ENCODE results near the gene AUP1. TPM values are rescaled to one million over a fixed set of nuclear protein-coding genes. Genes with fewer than 3 reads are reported as not detected.
A peak's percentile ranks its signal among the peaks of the same experiment; 100 is the strongest.

Gene AUP1
- total RNA-seq, 8 experiments from 2014 or later: 43.1 to 121 (median 74.7) TPM

DNA sequence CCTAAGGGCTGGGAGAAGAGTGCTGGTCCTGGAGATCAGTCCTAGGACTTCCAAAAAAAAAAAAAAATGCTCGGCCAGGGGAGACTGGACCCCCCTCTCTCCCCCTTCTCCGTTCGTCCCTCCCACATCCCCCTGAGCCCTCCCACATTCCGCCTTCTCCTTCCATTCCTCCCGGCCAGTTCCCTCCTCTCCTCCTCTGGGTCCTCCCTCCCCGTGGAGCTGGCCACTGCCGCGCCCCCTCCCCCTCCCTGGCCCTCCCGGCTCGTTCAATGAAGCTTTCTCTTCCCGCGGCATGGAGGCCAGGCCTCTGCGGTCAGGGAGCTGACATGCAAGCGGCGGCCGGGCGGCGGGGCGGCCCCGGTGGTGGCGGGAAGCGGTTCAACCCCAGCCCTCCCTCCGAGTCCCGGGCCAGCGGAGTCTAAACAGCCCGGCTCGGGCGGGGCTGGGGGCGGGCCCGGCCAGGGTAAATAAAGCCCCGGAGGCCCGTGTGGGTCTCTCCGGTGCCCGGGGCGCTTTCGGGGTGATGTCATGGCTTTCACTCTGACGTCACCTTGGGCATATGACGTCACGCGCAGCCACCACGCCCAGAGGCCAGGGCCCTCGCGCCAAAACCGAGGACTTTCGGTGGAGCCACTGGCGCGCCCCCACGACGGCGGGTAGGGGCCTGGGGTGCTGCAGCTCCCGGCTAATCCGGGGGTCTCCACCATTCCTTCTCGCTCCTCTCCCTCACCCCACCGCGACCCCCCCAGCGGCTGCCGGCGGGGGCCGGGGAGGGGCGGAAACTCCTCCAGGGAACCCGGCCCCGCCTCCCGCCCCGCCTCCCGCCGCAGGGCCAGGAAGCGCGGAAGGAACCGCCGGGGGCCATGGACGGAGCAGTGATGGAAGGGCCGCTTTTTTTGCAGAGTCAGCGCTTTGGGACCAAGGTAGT, 24.6 kb upstream of the AUP1 start, which contains the start of the genes DOK1 and LOXL3:
Gene DOK1, plus strand, starts transcription at position 829 of the 928 bp plus-strand sequence. Its CDS starts 35 bp downstream, at position 864.
Gene LOXL3, minus strand, starts transcription at position 51 of the 928 bp plus-strand sequence. CDS start 1,308 bp downstream, outside the sequence.
- Histone ChIP-seq H3K4me3 (peak within 1 kb of the TSS; percentile 61 to 99 (median 85)), H3K4me1 (replicated peaks in 1 of 2) (peaks cover 10 to 19% of the 10 kb centered on the region in 2 donors), H3K27ac (peak within 1 kb of the TSS; percentile 81 to 84)
- ATAC-seq (replicated peaks in 6 of 8): peak; percentile 68 to 83 (median 78)
- in situ Hi-C loops (cut with MboI; ENCODE audit: low pct_unique_long_range_greater_than_20kb in 2 of 9, low sequenced_read_pairs in 9 of 9, unreplicated experiment in 9 of 9): no loop called here
- 0% methylated on average over 1 of the region's 73 CpGs; no CpG with 5 or more reads in 9 of the 10 experiments for WGBS, 10 experiments

DNA sequence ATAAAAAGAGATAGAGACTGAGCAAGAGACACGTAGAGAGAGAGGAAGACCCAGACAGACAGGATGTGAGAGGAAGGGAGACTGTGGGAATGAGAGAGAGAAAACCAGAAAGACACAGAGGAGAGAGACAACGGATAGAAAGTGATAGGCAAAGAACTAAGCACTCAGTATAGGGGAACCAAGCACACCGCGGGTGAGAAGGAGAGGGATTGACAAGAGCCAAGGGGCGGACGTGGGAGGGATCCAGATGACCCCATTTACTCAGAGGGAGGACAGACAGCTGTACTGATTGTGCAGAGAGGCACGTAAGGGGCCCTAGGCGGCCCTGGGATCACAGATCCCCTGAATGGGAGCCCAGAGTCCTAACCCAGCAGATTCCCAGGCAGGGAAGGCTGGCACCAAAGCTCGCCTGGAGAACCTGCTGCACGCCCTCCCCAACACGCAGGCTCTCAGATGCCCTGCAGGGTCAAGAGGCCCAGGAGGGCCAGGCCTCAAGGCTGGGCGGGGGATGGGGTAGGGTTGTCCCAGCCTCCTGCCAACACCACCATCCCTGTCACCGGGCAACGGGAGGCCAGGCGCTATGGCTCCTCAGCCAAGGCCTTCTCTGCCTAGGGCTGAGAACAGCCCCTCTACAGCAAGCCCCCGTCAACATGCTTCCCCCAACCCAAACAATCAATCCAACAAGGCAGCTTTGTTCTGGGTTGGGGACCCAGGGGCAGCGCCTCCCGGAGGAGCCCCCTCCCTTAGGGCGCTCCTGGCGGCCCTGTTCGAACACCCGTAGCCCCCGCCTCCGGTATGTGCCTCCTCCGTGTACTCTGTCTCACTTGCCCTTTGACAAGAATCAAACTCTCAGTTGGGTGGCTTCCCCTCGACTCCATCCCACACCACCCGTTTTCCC, 23.7 kb upstream of the AUP1 start:
- peak overlapping the region; percentile 61 to 99 (median 85) for H3K4me3 ChIP-seq
- in situ Hi-C loops (cut with MboI; ENCODE audit: low pct_unique_long_range_greater_than_20kb in 2 of 9, low sequenced_read_pairs in 9 of 9, unreplicated experiment in 9 of 9): no loop called here
- 0 to 68% (median 8%) methylated on average over 1 to 6 of the region's 27 CpGs for WGBS, 10 experiments
- peaks cover 10 to 20% of the 10 kb centered on the region in 2 donors for H3K4me1 ChIP-seq (replicated peaks in 1 of 2)
- H3K27ac ChIP-seq: peak overlapping the region; percentile 81 to 84
- ATAC-seq (replicated peaks in 6 of 8): peak in 5 of 8 experiments; percentile 39 to 53 (median 46)

DNA sequence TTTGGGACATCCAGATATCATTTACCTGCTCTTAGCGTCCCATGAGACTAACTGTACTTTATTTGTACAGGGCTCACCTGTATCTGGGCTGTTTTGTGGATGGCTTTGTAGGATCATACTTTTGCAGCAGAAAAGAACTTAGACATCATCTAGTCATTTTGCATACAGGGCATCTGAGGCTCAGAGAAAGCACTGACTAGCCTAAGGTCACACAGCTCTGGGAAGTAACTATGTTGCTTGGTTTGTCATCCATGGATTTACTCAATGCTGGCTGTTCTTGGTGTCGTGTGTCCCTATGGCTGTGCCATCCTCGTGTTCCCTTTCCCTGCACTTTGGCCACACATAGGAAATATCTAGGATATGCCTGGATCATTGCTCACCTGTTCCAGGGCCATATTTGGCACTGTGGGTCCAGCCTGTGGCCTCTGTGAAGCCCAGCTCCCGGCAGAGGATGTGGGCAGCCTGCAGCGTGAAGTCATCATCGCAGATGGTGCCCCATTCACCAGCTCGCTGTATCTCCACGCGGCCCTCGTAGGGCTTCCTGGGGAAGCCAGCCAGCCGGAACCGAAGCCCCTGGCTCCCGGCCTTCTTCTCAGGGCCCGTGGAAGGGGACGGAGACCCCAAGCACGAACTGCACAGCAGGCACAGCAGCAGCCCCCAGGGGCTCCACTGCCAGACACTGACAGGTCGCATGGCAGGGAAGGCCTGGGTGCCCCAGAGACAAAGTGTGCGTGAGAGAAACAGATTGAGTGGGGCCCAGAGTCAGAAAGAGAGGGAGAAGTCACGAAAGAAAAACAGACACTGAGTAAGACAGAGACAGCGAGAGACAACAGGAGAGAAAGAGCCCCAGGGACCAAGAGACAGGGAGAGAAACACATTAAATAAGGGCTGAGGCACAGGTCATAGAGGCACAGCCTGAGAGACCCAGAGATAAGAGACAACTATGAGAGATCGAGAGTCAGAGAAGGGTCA, 22.7 kb upstream of the AUP1 start:
- Histone ChIP-seq H3K4me1 (replicated peaks in 1 of 2) (peaks cover 12 to 20% of the 10 kb centered on the region in 2 donors), H3K27ac (no peak overlapping the region), H3K4me3 (peak overlapping the region; percentile 61 to 99 (median 85))
- in situ Hi-C loops (cut with MboI; ENCODE audit: low pct_unique_long_range_greater_than_20kb in 2 of 9, low sequenced_read_pairs in 9 of 9, unreplicated experiment in 9 of 9): no loop called here
- ATAC-seq (replicated peaks in 6 of 8): no peak
- 40 to 92% (median 69%) methylated on average over 1 to 11 of the region's 21 CpGs for WGBS, 10 experiments

DNA sequence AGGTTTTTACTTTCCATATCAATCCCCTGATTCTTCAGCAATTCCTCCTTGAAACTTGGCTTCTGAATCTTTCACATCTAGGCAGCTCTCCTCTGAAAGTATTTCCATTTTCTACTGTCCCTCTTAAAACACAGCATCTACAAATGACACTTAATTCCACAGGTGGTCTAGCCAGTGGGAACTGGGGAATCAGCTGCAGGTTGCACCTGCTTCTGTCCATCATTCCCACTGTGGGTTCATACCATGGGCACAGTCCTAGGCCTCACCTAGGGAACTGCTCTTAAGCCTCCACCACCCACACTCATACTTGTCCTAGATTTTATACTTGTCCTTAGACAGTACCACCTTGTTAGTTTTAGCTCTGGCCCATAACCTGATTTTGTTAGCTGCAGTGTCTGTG, 22.0 kb upstream of the AUP1 start:
- no peak for ATAC-seq (replicated peaks in 6 of 8)
- Histone ChIP-seq H3K27ac (no peak overlapping the region), H3K4me3 (no peak overlapping the region), H3K4me1 (replicated peaks in 1 of 2) (peaks cover 12 to 20% of the 10 kb centered on the region in 2 donors)
- in situ Hi-C loops (cut with MboI; ENCODE audit: low pct_unique_long_range_greater_than_20kb in 2 of 9, low sequenced_read_pairs in 9 of 9, unreplicated experiment in 9 of 9): no loop called here

DNA sequence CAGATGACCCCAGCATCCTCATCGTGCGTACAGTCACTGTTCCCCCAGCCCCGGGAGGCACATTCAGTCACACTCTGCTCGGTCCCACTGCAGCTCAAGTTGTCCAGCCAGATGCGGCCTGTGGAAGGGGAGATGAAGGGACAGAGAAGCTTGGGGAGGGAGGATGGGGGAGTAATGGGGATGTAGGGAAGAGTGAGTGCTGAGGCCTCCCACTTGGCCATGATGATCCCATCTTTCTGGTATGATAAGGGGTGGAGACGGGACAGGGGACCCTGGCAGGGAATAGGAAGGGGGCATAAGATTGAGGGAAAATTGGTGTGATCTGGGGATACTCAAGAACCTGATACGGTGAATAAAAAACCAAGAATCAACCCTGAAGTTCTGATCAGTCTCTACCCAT, 20.7 kb upstream of the AUP1 start:
- H3K4me3 ChIP-seq: no peak overlapping the region
- H3K27ac ChIP-seq: no peak overlapping the region
- no peak for ATAC-seq (replicated peaks in 6 of 8)
- H3K4me1 ChIP-seq (replicated peaks in 1 of 2): peaks cover 12 to 17% of the 10 kb centered on the region in 2 donors
- WGBS, 10 experiments: 100% methylated on average over 1 of the region's 7 CpGs; no CpG with 5 or more reads in 8 of the 10 experiments
- in situ Hi-C loops (cut with MboI; ENCODE audit: low pct_unique_long_range_greater_than_20kb in 2 of 9, low sequenced_read_pairs in 9 of 9, unreplicated experiment in 9 of 9): no loop called here

DNA sequence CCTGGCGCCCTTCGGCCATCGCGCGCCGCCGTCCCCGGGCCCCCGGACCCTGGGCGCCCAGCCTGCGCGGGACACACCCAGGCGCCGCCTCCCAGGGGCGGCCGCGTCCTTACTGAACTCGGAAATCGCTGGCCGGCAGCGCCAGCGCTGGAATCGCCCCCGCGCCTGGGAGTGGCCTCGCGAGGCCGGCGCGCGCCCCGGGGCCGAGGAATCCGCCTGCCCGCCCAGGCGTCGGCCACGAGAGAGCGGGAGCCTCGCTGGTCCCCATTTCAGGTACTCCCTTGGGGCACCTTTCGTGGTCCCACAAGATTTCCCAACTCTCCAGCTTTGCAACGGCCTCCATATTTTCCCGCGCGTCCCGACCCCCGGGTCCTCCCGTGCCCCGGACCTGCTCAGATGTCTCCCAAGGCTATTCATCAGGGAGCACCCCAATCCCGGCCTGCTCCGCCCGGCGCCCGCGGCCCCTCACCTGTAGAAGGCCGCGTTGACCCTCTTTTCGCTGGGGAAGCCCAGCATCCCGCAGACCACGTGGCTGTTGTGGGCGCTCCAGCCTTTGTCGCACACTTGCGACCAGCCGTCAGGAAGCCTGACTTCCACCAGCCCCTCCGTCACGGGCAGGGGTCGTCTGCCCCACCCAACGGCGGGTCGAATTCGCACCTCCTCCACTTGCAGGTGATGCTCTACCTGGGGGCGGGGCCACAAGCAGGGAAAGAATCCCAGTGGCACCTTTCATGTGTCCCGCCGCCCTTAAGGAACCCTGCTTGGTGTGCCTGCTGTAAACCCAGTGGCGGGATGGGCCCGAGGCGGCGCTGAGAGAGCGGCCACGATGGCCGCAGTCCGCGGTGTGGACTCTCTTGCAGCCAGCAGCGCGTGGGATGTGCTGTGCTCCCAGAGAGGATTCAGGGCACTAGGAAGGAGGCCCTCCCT, 19.7 kb upstream of the AUP1 start:
- H3K27ac ChIP-seq: no peak overlapping the region
- H3K4me1 ChIP-seq (replicated peaks in 1 of 2): peaks cover 12 to 17% of the 10 kb centered on the region in 2 donors
- in situ Hi-C loops (cut with MboI; ENCODE audit: low pct_unique_long_range_greater_than_20kb in 2 of 9, low sequenced_read_pairs in 9 of 9, unreplicated experiment in 9 of 9): no loop called here
- ATAC-seq (replicated peaks in 6 of 8): peak; percentile 4 to 93 (median 42)
- H3K4me3 ChIP-seq: peak overlapping the region; percentile 22 to 34 (median 30)
- 0 to 65% (median 12%) methylated on average over 1 to 15 of the region's 85 CpGs; no CpG with 5 or more reads in 4 of the 10 experiments for WGBS, 10 experiments

DNA sequence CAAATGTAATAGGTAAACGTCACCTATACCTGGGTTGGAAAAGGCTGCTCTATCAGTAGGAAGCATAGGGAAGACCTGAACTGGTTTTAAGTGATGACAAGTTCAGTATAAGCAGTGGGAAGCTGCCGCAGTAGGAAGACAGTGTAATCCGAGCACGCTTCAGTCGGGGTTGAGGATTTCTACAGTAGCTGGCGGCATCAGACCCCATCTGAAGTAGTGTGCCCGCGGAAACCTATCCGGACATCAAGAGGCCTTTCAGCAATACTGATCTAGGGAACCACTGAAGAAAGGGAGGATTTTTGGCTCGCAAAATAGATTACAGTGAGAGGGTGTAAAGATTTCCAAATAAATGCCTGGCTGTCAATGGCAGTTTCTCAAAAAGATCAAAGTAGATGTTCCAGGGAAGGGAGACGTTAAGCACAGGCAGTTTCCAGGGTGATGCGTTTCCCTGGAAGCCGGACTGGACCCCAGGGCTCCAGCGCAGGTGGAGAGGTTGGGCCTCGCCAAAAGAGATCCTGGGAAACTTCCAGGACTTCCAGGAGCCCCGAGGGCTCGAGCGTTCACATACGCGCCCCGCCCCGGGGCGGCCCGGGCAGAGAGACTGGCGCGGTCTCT, 18.9 kb upstream of the AUP1 start:
- Histone ChIP-seq H3K4me1 (replicated peaks in 1 of 2) (peaks cover 12 to 17% of the 10 kb centered on the region in 2 donors), H3K27ac (no peak overlapping the region), H3K4me3 (peak overlapping the region; percentile 22 to 34 (median 30))
- 3 to 100% (median 40%) methylated on average over 1 to 14 of the region's 26 CpGs for WGBS, 10 experiments
- ATAC-seq (replicated peaks in 6 of 8): peak in 1 of 8 experiments; percentile 7
- in situ Hi-C loops (cut with MboI; ENCODE audit: low pct_unique_long_range_greater_than_20kb in 2 of 9, low sequenced_read_pairs in 9 of 9, unreplicated experiment in 9 of 9): no loop called here

- peaks cover 3 to 6% of the 10 kb centered on the region in 2 donors for H3K4me1 ChIP-seq (replicated peaks in 1 of 2)
- no peak overlapping the region for H3K4me3 ChIP-seq
- 53 to 100% (median 80%) methylated on average over 1 to 3 of the region's 3 CpGs; no CpG with 5 or more reads in 1 of the 10 experiments for WGBS, 10 experiments
- no peak for ATAC-seq (replicated peaks in 6 of 8)
- H3K27ac ChIP-seq: no peak overlapping the region
- in situ Hi-C loops (cut with MboI; ENCODE audit: low pct_unique_long_range_greater_than_20kb in 2 of 9, low sequenced_read_pairs in 9 of 9, unreplicated experiment in 9 of 9): no loop called here
Measured at GRCh38 chr2:74546004-74546403, 16.5 kb upstream of the AUP1 start.

DNA sequence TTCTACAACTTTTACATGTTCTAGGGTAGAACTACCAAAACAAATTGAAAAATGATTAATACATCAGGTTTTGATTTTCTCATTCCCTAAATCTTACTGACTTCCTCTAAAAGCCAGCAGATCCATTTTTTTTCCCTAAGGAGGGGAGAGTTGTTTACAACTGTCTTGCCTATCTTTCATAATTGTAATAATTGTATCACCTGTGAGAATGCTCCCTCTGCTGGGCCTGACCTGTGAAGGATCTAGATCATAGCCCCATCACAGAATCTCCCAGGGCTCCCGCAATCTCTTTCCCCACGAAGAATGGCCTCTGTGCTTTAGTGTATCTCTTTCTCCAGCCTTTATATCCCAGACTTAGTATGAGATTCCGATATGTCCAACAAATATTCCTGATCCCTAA, 15.1 kb upstream of the AUP1 start:
- in situ Hi-C loops (cut with MboI; ENCODE audit: low pct_unique_long_range_greater_than_20kb in 2 of 9, low sequenced_read_pairs in 9 of 9, unreplicated experiment in 9 of 9): no loop called here
- no peak overlapping the region for H3K4me3 ChIP-seq
- 70 to 90% (median 79%) methylated on average over 2 to 3 of the region's 3 CpGs; no CpG with 5 or more reads in 3 of the 10 experiments for WGBS, 10 experiments
- H3K4me1 ChIP-seq (replicated peaks in 1 of 2): peaks cover 3 to 6% of the 10 kb centered on the region in 2 donors
- H3K27ac ChIP-seq: no peak overlapping the region
- no peak for ATAC-seq (replicated peaks in 6 of 8)

GRCh38 chr2:74542978-74543377, 13.5 kb upstream of the AUP1 start:
- H3K4me1 ChIP-seq (replicated peaks in 1 of 2): peaks cover 0 to 1% of the 10 kb centered on the region in 2 donors
- no peak for ATAC-seq (replicated peaks in 6 of 8)
- WGBS, 10 experiments: 20 to 100% (median 80%) methylated on average over 1 of the region's 1 CpG; no CpG with 5 or more reads in 4 of the 10 experiments
- no peak overlapping the region for H3K4me3 ChIP-seq
- in situ Hi-C loops (cut with MboI; ENCODE audit: low pct_unique_long_range_greater_than_20kb in 2 of 9, low sequenced_read_pairs in 9 of 9, unreplicated experiment in 9 of 9): no loop called here
- no peak overlapping the region for H3K27ac ChIP-seq

- 0 to 100% (median 85%) methylated on average over 1 to 4 of the region's 5 CpGs; no CpG with 5 or more reads in 4 of the 10 experiments for WGBS, 10 experiments
- no peak overlapping the region for H3K27ac ChIP-seq
- in situ Hi-C loops (cut with MboI; ENCODE audit: low pct_unique_long_range_greater_than_20kb in 2 of 9, low sequenced_read_pairs in 9 of 9, unreplicated experiment in 9 of 9): no loop called here
- no peak overlapping the region for H3K4me3 ChIP-seq
- no peaks in the 10 kb centered on the region for H3K4me1 ChIP-seq (replicated peaks in 1 of 2)
- peak in 2 of 8 experiments; percentile 87 to 93 for ATAC-seq (replicated peaks in 6 of 8)
Measured at GRCh38 chr2:74540291-74540690, 10.8 kb upstream of the AUP1 start.
